Activated T-cell treated with anti-CD3 and anti-CD28 coated beads, Interleukin-2, amount 50 U/mL, for 4 hours (primary cell): Measurements from ENCODE around the gene MYZAP. TPM values are rescaled to one million over a fixed set of nuclear protein-coding genes. Genes with fewer than 3 reads are reported as not detected.

Experiments
- ATAC-seq, 2 donors: fragments of 200-7000 bp; cut with Tn5 transposase; one replicate each; pipeline ENCODE4 v1.10.0; 2021
- DNase-seq: peaks from one replicate; pipeline ENCODE4 v3.0.0-alpha.2; 2020
- H3K27me3 Mint-ChIP-seq: one replicate; pipeline ENCODE4 v1.8.0; 2021; ENCODE audit warnings: low read depth, mixed read lengths
- H3K36me3 Mint-ChIP-seq: one replicate; pipeline ENCODE4 v1.8.0; 2022; ENCODE audit warnings: mixed read lengths; ENCODE audit not compliant: insufficient read depth
- H3K4me1 Mint-ChIP-seq: one replicate; pipeline ENCODE4 v1.8.0; 2021; ENCODE audit warnings: low read depth, mixed read lengths
- H3K4me3 Mint-ChIP-seq: one replicate; pipeline ENCODE4 v1.8.0; 2021; ENCODE audit warnings: mild to moderate bottlenecking, moderate library complexity, mixed read lengths
- H3K9me3 Mint-ChIP-seq: one replicate; pipeline ENCODE4 v1.8.0; 2021; ENCODE audit warnings: mixed read lengths
- total RNA-seq, 3 donors: library from RNA; stranded (reverse); gene quantifications; one replicate each; pipeline ENCODE4 v1.2.1, GENCODE V29; 2021

MYZAP gene
- total RNA-seq, 3 donors from 2014 or later: 0.13 to 0.22 TPM; not detected in 1

GRCh38 chr15:57637846-57638245 is 46.1 kb downstream of the MYZAP start:
- no peak for ATAC-seq
- Mint-ChIP-seq H3K9me3 (no peaks in the 10 kb centered on the region), H3K4me3 (no peak overlapping the region), H3K36me3 (peaks cover 2% of the 10 kb centered on the region), H3K27me3 (peaks cover 2% of the 10 kb centered on the region), H3K4me1 (no peaks in the 10 kb centered on the region)
- DNase-seq: no peak

GRCh38 chr15:57639306-57639705 is 47.6 kb downstream of the MYZAP start:
- ATAC-seq (no peak), DNase-seq (no peak)
- no peaks in the 10 kb centered on the region for H3K4me1 Mint-ChIP-seq
- no peak overlapping the region for H3K4me3 Mint-ChIP-seq
- no peaks in the 10 kb centered on the region for H3K9me3 Mint-ChIP-seq
- peaks cover 9% of the 10 kb centered on the region for H3K27me3 Mint-ChIP-seq
- peaks cover 2% of the 10 kb centered on the region for H3K36me3 Mint-ChIP-seq

DNA sequence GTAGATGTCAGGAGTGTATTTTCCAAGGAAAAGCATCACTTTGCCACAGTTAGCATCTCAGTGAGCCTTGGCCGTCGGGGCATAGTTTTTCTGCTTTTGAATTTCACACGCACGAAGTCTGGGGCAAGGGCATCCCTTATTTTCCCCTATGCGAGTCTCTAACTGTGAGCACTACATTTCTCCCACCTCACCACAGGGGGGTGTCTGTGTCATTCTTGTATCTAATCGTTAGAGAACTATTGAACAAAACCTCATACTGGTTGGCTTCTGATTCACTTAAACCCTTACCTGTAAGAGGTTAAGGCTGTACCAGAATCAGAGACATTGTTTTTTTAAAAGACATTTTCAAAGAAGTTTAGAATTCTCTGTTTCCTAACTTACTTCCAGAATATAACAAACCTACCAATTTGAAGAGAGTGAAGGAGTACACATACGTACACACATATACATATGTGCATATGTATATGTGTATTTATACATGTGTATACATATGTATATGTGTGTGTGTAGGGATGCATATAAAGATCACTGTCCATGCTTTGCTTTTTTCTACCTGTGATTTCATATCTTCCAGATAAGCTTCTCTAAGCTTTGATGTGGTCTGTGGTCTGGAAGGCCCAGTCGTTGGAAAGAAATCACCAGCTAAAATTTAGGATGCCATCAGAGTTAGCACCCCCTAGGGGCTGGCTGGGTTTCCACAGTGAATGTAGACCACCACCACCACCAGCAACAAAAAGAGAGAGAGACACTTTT is 49.4 kb downstream of the MYZAP start:
- H3K4me3 Mint-ChIP-seq: no peak overlapping the region
- no peaks in the 10 kb centered on the region for H3K4me1 Mint-ChIP-seq
- peaks cover 9% of the 10 kb centered on the region for H3K27me3 Mint-ChIP-seq
- H3K36me3 Mint-ChIP-seq: peaks cover 2% of the 10 kb centered on the region
- ATAC-seq (no peak), DNase-seq (no peak)
- H3K9me3 Mint-ChIP-seq: no peaks in the 10 kb centered on the region

GRCh38 chr15:57643826-57644225 is 52.1 kb downstream of the MYZAP start:
- Mint-ChIP-seq H3K27me3 (peaks cover 9% of the 10 kb centered on the region), H3K9me3 (no peaks in the 10 kb centered on the region), H3K4me3 (no peak overlapping the region), H3K4me1 (no peaks in the 10 kb centered on the region), H3K36me3 (peaks cover 2% of the 10 kb centered on the region)
- DNase-seq (no peak), ATAC-seq (no peak)

DNA sequence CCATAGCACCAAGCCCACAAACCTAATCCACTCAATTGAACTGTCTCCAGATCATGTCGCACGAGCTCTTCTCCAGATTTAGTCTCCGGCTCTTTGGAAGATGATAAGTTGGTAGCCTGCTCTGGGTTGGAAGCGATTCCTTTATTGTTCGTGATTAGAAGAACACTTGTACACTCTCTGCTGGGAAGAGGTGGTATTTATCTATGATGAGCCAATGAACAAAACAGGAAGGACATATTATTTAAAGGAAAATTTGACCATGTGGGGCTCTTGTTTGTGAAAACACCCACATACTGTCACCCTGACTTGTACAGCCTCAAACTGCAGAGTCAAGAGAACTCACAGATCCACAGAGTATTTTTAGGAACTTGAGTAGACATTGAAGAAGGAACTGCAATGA is 54.4 kb downstream of the MYZAP start:
- Mint-ChIP-seq H3K36me3 (no peaks in the 10 kb centered on the region), H3K4me1 (no peaks in the 10 kb centered on the region), H3K27me3 (peaks cover 7% of the 10 kb centered on the region), H3K9me3 (no peaks in the 10 kb centered on the region), H3K4me3 (no peak overlapping the region)
- ATAC-seq: no peak
- DNase-seq: no peak

DNA sequence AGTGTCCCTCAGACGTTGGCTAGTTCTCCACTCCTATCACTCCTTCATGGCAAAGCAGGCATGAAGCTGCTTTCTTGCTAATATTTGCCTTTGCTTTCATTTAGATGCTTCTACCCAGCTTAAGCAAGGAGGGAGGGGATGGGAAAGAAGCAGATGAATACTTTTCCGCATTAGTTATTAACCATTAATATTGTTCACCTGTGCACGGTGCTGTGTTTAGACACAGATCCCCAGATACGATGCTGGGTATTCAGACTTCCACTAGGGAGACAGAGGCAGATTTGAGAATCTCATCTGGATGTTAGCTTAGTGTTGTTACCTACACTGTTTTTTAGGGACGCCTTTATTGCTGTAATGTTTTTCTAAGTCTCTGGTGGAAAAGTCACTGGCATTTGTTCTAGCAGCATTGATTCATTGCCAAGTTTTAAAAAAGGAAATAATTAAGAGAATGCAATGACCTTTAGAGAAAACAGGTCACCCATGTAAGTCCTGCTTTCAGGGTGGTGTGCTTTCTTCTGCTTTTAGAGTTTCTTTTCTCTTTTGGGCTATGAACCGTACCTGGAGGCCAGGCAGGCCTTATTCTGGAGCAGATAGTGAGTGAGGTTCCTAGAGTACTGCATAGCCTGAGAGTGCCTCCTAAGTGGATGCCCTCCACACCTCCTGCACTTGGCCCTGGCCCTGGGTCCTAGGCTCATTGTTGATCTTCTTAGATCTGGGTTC is 55.5 kb downstream of the MYZAP start:
- H3K4me3 Mint-ChIP-seq: no peak overlapping the region
- H3K9me3 Mint-ChIP-seq: no peaks in the 10 kb centered on the region
- peaks cover 2% of the 10 kb centered on the region for H3K4me1 Mint-ChIP-seq
- peaks cover 7% of the 10 kb centered on the region for H3K27me3 Mint-ChIP-seq
- no peaks in the 10 kb centered on the region for H3K36me3 Mint-ChIP-seq
- DNase-seq (no peak), ATAC-seq (no peak)

GRCh38 chr15:57647791-57648130 is 56.1 kb downstream of the MYZAP start:
- no peak overlapping the region for H3K4me3 Mint-ChIP-seq
- H3K36me3 Mint-ChIP-seq: no peaks in the 10 kb centered on the region
- peaks cover 2% of the 10 kb centered on the region for H3K4me1 Mint-ChIP-seq
- ATAC-seq (no peak), DNase-seq (no peak)
- H3K9me3 Mint-ChIP-seq: no peaks in the 10 kb centered on the region
- H3K27me3 Mint-ChIP-seq: peaks cover 7% of the 10 kb centered on the region

DNA sequence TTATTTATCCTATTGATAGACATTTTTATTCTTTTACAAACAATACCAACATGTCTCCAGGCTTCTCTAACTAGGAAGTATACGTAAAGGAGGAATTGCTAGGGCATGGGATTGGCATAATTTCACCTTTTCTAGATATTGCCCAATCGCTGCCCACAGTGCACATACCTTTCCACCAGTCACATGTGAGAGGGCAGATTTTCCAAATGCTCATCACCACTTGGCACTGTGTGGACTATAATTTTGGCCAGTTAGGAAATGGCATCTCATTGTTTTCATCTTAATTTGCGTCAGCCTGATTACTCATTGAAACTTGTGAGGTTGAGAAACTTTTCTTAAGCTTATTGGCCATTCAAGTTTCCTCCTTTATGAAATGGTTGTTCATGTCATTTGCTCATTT is 57.4 kb downstream of the MYZAP start:
- H3K9me3 Mint-ChIP-seq: no peaks in the 10 kb centered on the region
- H3K36me3 Mint-ChIP-seq: no peaks in the 10 kb centered on the region
- no peaks in the 10 kb centered on the region for H3K27me3 Mint-ChIP-seq
- peaks cover 2% of the 10 kb centered on the region for H3K4me1 Mint-ChIP-seq
- H3K4me3 Mint-ChIP-seq: no peak overlapping the region
- DNase-seq (no peak), ATAC-seq (no peak)

DNA sequence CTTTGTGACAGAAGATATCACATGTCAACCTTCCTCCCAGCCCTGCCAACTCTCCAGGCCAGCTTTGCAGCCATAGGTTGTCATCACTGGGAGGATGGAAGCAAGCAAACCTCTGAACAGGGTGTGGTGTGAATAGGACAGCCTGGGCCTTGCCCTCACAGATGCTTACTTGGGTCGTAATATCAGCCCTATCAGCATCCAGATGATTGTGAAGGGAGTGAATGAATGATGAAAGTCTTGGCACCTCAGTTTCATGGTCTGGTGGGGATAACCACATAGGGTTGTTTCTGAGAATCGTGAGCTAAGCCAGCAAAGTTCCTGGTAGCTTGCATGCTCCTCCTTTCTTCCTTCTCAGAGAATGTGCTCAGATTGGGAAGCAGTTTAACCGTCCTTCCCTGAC is 59.7 kb downstream of the MYZAP start:
- Mint-ChIP-seq H3K27me3 (no peaks in the 10 kb centered on the region), H3K4me1 (peaks cover 2% of the 10 kb centered on the region), H3K4me3 (no peak overlapping the region), H3K9me3 (no peaks in the 10 kb centered on the region), H3K36me3 (no peaks in the 10 kb centered on the region)
- no peak for DNase-seq
- no peak for ATAC-seq

DNA sequence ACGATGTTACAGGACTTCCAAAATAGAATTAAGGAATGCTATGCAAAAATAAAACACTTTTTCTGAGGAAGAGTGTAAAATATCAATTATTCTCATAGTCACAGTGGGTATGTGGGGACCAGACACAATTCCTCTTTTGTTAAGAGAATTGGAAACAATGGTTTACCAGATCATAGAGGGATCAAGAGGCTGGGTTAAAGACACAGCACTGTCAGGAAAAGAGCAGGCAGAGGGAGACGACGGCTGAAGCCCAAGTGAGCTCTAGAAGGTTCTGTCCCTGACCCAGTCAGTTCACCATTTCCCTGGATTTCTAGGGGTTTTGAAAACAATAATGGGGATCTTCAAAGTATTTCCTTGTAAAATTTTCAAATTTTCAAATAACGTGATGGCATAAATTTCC is 60.8 kb downstream of the MYZAP start:
- Mint-ChIP-seq H3K4me3 (no peak overlapping the region), H3K9me3 (no peaks in the 10 kb centered on the region)

DNA sequence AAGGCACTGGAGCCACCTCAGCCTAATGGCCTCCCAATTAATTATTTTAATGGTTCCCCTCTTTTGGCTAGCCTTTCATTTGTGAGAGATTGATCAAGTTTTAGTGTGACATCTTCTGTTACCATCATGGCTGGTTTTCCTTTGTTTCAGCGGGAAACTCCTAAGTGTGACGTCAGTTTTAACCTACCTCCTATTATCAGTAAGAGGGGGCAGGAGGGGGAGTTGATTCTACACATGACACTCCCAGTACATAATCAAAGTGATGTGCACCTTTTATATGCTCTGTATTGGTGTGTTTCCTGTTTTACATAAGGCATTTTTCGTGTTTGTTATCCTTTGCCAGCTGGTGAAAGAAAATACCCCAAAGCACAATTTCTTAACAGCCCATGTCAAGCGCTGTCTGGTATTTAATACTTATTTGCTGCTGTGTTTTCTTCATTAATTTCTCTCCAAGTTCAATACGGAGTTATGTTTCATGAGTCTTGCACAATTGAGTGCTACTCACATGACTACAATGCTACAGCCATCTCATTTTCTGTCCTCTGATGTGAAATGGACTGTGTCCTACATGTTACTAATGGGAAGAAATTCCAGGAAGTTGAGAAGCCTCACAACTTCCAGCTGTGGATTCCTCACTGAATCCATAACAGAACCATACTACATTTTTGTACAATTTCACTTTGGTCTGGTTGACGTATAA is 62.6 kb downstream of the MYZAP start:
- H3K27me3 Mint-ChIP-seq: peaks cover 4% of the 10 kb centered on the region
- DNase-seq: no peak
- no peak overlapping the region for H3K4me3 Mint-ChIP-seq
- H3K9me3 Mint-ChIP-seq: no peaks in the 10 kb centered on the region
- ATAC-seq: no peak
- H3K36me3 Mint-ChIP-seq: no peaks in the 10 kb centered on the region
- peaks cover 2% of the 10 kb centered on the region for H3K4me1 Mint-ChIP-seq

More for the DNA sequence above, 60.8 kb downstream of the MYZAP start:
- Mint-ChIP-seq H3K27me3 (no peaks in the 10 kb centered on the region), H3K36me3 (no peaks in the 10 kb centered on the region), H3K4me1 (peaks cover 2% of the 10 kb centered on the region)
- no peak for DNase-seq
- ATAC-seq: no peak

DNA sequence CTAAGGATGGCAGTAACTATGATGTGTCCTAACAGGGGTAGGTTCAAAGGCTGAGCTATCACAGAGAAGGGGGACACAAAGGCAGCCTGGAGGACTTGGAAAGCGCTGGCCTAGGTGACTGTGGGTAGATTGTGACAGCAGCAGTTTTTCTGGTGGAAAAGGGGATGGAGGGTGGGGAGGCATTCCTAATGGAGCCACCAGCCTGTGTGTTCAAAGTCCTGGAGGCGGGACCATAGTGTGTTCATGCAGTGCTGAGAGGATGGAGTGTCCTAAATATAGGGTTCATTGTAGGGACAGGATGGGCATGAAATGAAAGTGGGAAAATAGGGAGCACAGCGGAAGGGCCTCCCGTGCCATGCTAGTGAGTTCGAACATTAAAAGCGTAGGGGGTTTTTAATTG is 63.3 kb downstream of the MYZAP start:
- no peak for ATAC-seq
- H3K27me3 Mint-ChIP-seq: peaks cover 4% of the 10 kb centered on the region
- H3K36me3 Mint-ChIP-seq: no peaks in the 10 kb centered on the region
- DNase-seq: no peak
- no peak overlapping the region for H3K4me3 Mint-ChIP-seq
- no peaks in the 10 kb centered on the region for H3K9me3 Mint-ChIP-seq
- H3K4me1 Mint-ChIP-seq: peaks cover 2% of the 10 kb centered on the region

DNA sequence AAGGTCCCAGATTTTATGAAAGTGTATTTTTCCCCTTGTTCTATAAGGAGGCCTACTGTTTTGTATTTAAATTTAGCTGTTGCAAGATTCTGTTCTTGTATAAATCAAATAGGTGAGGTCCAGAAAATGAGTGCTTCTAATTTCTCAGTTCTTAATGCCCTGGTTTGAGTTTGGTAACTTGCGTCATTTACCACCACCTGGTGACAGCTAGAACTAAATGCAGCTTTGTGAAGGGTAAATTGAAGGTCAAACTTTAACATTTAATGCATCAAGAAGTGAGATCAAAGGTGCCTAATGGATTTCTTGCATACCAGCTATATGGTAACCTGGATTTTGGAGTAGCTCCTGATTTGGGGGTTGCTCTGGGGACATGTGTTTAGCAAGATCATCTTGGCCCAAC is 64.1 kb downstream of the MYZAP start:
- peaks cover 5% of the 10 kb centered on the region for H3K27me3 Mint-ChIP-seq
- H3K4me3 Mint-ChIP-seq: no peak overlapping the region
- DNase-seq: no peak
- no peaks in the 10 kb centered on the region for H3K9me3 Mint-ChIP-seq
- no peak for ATAC-seq
- peaks cover 2% of the 10 kb centered on the region for H3K4me1 Mint-ChIP-seq
- no peaks in the 10 kb centered on the region for H3K36me3 Mint-ChIP-seq

DNA sequence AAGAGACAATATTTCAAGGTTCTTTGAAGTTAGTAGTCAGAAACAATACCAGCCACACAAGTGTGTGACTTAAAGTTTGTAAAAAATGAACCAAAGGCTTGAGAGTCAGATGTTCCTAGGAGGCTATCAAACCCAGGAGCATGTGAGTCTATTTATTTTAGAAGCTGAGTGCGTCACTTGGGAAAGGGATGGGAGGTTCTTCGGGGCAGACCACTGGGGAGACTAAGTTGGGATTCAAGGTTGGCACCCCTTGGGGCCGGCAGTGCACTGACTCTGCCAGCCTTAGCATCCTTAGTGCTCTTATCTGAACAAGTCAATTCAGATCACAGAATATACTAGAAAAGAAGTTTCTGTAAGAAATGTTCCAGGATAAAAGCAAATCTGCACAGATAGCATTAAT is 64.7 kb downstream of the MYZAP start:
- H3K4me1 Mint-ChIP-seq: peaks cover 2% of the 10 kb centered on the region
- H3K36me3 Mint-ChIP-seq: no peaks in the 10 kb centered on the region
- H3K4me3 Mint-ChIP-seq: no peak overlapping the region
- no peaks in the 10 kb centered on the region for H3K9me3 Mint-ChIP-seq
- no peak for DNase-seq
- no peak for ATAC-seq
- H3K27me3 Mint-ChIP-seq: peaks cover 7% of the 10 kb centered on the region

GRCh38 chr15:57657619-57658018 is 65.9 kb downstream of the MYZAP start:
- DNase-seq: no peak
- no peak for ATAC-seq
- peaks cover 7% of the 10 kb centered on the region for H3K27me3 Mint-ChIP-seq
- no peak overlapping the region for H3K4me3 Mint-ChIP-seq
- H3K36me3 Mint-ChIP-seq: no peaks in the 10 kb centered on the region
- no peaks in the 10 kb centered on the region for H3K4me1 Mint-ChIP-seq
- no peaks in the 10 kb centered on the region for H3K9me3 Mint-ChIP-seq
